ENCODE results near the gene FIBCD1. TPM values are rescaled to one million over a fixed set of nuclear protein-coding genes. Genes with fewer than 3 reads are reported as not detected.

FIBCD1 gene
- total and polyA plus RNA-seq, 2 of the 8 experiments (the other 6 are each of a cell fraction or from before 2014, with no cell fraction given): 6.1 to 8.8 TPM

- Histone ChIP-seq H3K4ac (replicated peaks; ENCODE audit: insufficient read length, low read depth, low read length) (no peak overlapping the region), H3K27me3 (replicated peaks in 1 of 4; ENCODE audit: control insufficient read depth in 3 of 4, extremely low read depth in 1 of 4, insufficient read depth in 3 of 4, low read length in 3 of 4) (no peaks in the 10 kb centered on the region; a peak in 1 of 7 replicates), H3K27ac (ENCODE audit: low read depth, low read length) (no peak overlapping the region), H2BK12ac (ENCODE audit: low read depth, low read length) (no peak overlapping the region), H3K9me3 (ENCODE audit: insufficient read depth in 2 of 2, low read depth in 1 of 2, low read length in 1 of 2) (no peaks in the 10 kb centered on the region), H3K56ac (replicated peaks; ENCODE audit: insufficient read length, low read depth, low read length) (no peak overlapping the region), H2BK15ac (ENCODE audit: low read length) (no peak overlapping the region), H2BK120ac (replicated peaks; ENCODE audit: low read depth, low read length) (no peak overlapping the region), H3K14ac (ENCODE audit: insufficient read length) (no peak overlapping the region), H3K36me3 (ENCODE audit: control insufficient read depth in 2 of 4, insufficient read depth in 4 of 4, low read length in 3 of 4) (no peaks in the 10 kb centered on the region), H4K5ac (ENCODE audit: insufficient read length, low read depth, low read length) (no peak overlapping the region), H3K79me1 (ENCODE audit: low read depth, low read length) (no peaks in the 10 kb centered on the region), H2AFZ (ENCODE audit: low read length) (no peak overlapping the region), H4K8ac (ENCODE audit: extremely low read depth, insufficient read depth, low read length) (no peak overlapping the region; the same call in 1 of the 2 replicates), H2BK5ac (ENCODE audit: low read depth, low read length) (no peak overlapping the region), H3K9ac (replicated peaks in 1 of 4; ENCODE audit: extremely low read depth in 1 of 4, low read depth in 3 of 4, low read length in 3 of 4) (no peak overlapping the region), H2BK20ac (ENCODE audit: low read length) (no peak overlapping the region), H3K4me3 (ENCODE audit: extremely low read depth in 1 of 4, insufficient read depth in 2 of 4, low read depth in 3 of 4, low read length in 4 of 4) (no peak overlapping the region), H3K4me1 (replicated peaks in 1 of 4; ENCODE audit: control insufficient read depth in 3 of 4, insufficient read depth in 4 of 4, low read length in 3 of 4) (peaks cover 0 to 3% (median 0%) of the 10 kb centered on the region in 4 experiments; a peak in 1 of 7 replicates), H3K4me2 (ENCODE audit: insufficient read depth in 1 of 2, low read depth in 2 of 2, low read length in 2 of 2) (no peak overlapping the region), H4K91ac (replicated peaks; ENCODE audit: insufficient read length, low read length) (no peak overlapping the region), H3K18ac (ENCODE audit: extremely low read depth, low read length) (no peak overlapping the region), H3K79me2 (ENCODE audit: control insufficient read depth in 1 of 2, insufficient read depth in 2 of 2, low read length in 2 of 2) (no peaks in the 10 kb centered on the region), H4K20me1 (replicated peaks in 1 of 2; ENCODE audit: control insufficient read depth in 1 of 2, insufficient read depth in 2 of 2, low read length in 2 of 2) (no peaks in the 10 kb centered on the region), H2AK5ac (ENCODE audit: low read depth, low read length) (no peak overlapping the region), H3K23me2 (ENCODE audit: low read depth, low read length) (peaks cover 4% of the 10 kb centered on the region; the same call in 1 of the 2 replicates), H3K23ac (ENCODE audit: insufficient read length) (no peak overlapping the region)
- 92% methylated on average over 13 of the region's 13 CpGs; no CpG with 5 or more reads in 1 of the 2 experiments for WGBS, 2 experiments (ENCODE audit: extremely low coverage in 1 of 2, insufficient coverage in 1 of 2, insufficient read length in 1 of 2, insufficient replicate concordance in 2 of 2, low coverage in 1 of 2, low lambda C conversion rate in 2 of 2, missing lambda C conversion rate in 1 of 2)
- POLR2A ChIA-PET (ENCODE audit: partially characterized antibody): interaction anchor here (0.7 kb wide), 1 partner anchor 50 kb away, joined by 3 read pairs; no protein-coding TSS in a partner anchor
- DNase-seq (ENCODE audit: low read depth in 1 of 2, low spot score in 2 of 2): no peak
- CTCF ChIA-PET (ENCODE audit: partially characterized antibody): interaction anchor here (1.1 to 1.7 kb wide), 2 partner anchors 22 to 111 kb away, joined by 3 to 4 read pairs; no protein-coding TSS in a partner anchor
- no peak for FAIRE-seq
- TF ChIP-seq BACH1 (IDR thresholded peaks at IDR 0.05; ENCODE audit: low read length) (no peak), CHD1 (IDR thresholded peaks at IDR 0.05; ENCODE audit: low read depth, low read length) (no peak), SP1 (IDR thresholded peaks at IDR 0.05; ENCODE audit: low read depth, low read length) (no peak), GABPA (IDR thresholded peaks at IDR 0.05; ENCODE audit: borderline replicate concordance, insufficient read depth, low read length) (no peak), EGR1 (IDR thresholded peaks at IDR 0.05; ENCODE audit: borderline replicate concordance, low read depth, low read length) (no peak), ASH2L (IDR thresholded peaks at IDR 0.05; ENCODE audit: low read length) (no peak), ATF2 (IDR thresholded peaks at IDR 0.05; ENCODE audit: low read length) (no peak), RNF2 (IDR thresholded peaks at IDR 0.05; ENCODE audit: borderline replicate concordance, low read depth, low read length, missing control alignments, poor library complexity, severe bottlenecking) (no peak), SIRT6 (IDR thresholded peaks at IDR 0.05; ENCODE audit: low read length) (no peak), TCF12 (IDR thresholded peaks at IDR 0.05; ENCODE audit: low read depth, low read length) (no peak)
These were observed 37.1 kb upstream of the FIBCD1 start for GRCh38 chr9:130975932-130976841.
